ENCODE data around the gene VSIG10L2.

The VSIG10L2 gene

GRCh38 chr11:125958872-125959400 lies 13.1 kb downstream of the VSIG10L2 start:
- H3K4me1 ChIP-seq (ENCODE audit: control insufficient read depth, insufficient read depth, low read length) = no peaks in the 10 kb centered on the region
- ChIA-PET CTCF (interaction anchor here (1.0 kb wide), 1 partner anchor 102 kb away, joined by 3 read pairs; no protein-coding TSS in a partner anchor), POLR2A (no interaction called here)
- H3K27ac ChIP-seq (ENCODE audit: extremely low read depth, low read depth, low read length) = no peak overlapping the region
- H3K9me3 ChIP-seq (ENCODE audit: control insufficient read depth, insufficient read depth, low read depth, low read length) = no peaks in the 10 kb centered on the region
- TF ChIP-seq ZBTB17 (tag by site-specific recombination; IDR thresholded peaks at IDR 0.05) (no peak), KLF10 (tag by site-specific recombination; IDR thresholded peaks at IDR 0.05) (no peak), ZBTB49 (tag by site-specific recombination; IDR thresholded peaks at IDR 0.05; ENCODE audit: low read depth) (no peak), ZNF114 (tag by site-specific recombination; IDR thresholded peaks at IDR 0.05) (no peak), ZNF664 (tag by site-specific recombination; IDR thresholded peaks at IDR 0.05) (no peak), SCRT1 (tag by site-specific recombination; IDR thresholded peaks at IDR 0.05; ENCODE audit: borderline replicate concordance) (no peak), ZNF138 (tag by site-specific recombination; IDR thresholded peaks at IDR 0.05; ENCODE audit: borderline replicate concordance) (no peak), ZNF692 (tag by site-specific recombination; IDR thresholded peaks at IDR 0.05) (no peak), ZNF585B (tag by site-specific recombination; IDR thresholded peaks at IDR 0.05) (no peak), REPIN1 (tag by site-specific recombination; IDR thresholded peaks at IDR 0.05; ENCODE audit: low read depth) (no peak), ZNF660 (tag by site-specific recombination; IDR thresholded peaks at IDR 0.05) (no peak), ZNF26 (tag by site-specific recombination; IDR thresholded peaks at IDR 0.05) (no peak), SCRT2 (tag by site-specific recombination; IDR thresholded peaks at IDR 0.05) (no peak), TCF7L2 (IDR thresholded peaks at IDR 0.05; ENCODE audit: borderline replicate concordance, low read depth, low read length) (no peak), ZNF785 (tag by site-specific recombination; IDR thresholded peaks at IDR 0.05) (no peak), ZNF707 (tag by site-specific recombination; IDR thresholded peaks at IDR 0.05) (no peak), ZNF530 (tag by site-specific recombination; IDR thresholded peaks at IDR 0.05; ENCODE audit: low read depth) (no peak), KLF17 (tag by site-specific recombination; IDR thresholded peaks at IDR 0.05) (no peak)
- no peak overlapping the region for H3K4me3 ChIP-seq (ENCODE audit: low read depth, low read length)
- H3K36me3 ChIP-seq (ENCODE audit: control insufficient read depth in 2 of 2, insufficient read depth in 1 of 2, low read length in 2 of 2) = peaks cover 0 to 53% of the 10 kb centered on the region in 2 experiments; a peak in 2 of 3 replicates

GRCh38 chr11:125959511-125959910 lies 13.7 kb downstream of the VSIG10L2 start:
- no peak for TF ChIP-seq HIC1 (tag by site-specific recombination; IDR thresholded peaks at IDR 0.05)
- TF ChIP-seq ZNF521 (tag by site-specific recombination; IDR thresholded peaks at IDR 0.05) = no peak
- TF ChIP-seq ZBTB48 (tag by site-specific recombination; IDR thresholded peaks at IDR 0.05) = no peak
- no peak for TF ChIP-seq ZSCAN18 (tag by site-specific recombination; IDR thresholded peaks at IDR 0.05)
- no peak for TF ChIP-seq SP2 (tag by site-specific recombination; IDR thresholded peaks at IDR 0.05)
- Histone ChIP-seq H3K4me3 (ENCODE audit: low read depth, low read length) (no peak overlapping the region), H3K27ac (ENCODE audit: extremely low read depth, low read depth, low read length) (no peak overlapping the region), H3K9me3 (ENCODE audit: control insufficient read depth, insufficient read depth, low read depth, low read length) (no peaks in the 10 kb centered on the region), H3K36me3 (ENCODE audit: control insufficient read depth in 2 of 2, insufficient read depth in 1 of 2, low read length in 2 of 2) (peaks cover 0 to 53% of the 10 kb centered on the region in 2 experiments; a peak in 2 of 3 replicates), H3K4me1 (ENCODE audit: control insufficient read depth, insufficient read depth, low read length) (no peaks in the 10 kb centered on the region)
- ChIA-PET CTCF (no interaction called here), POLR2A (no interaction called here)
